HepG2 (cell line): ENCODE data around the gene MARS1. TPM values are rescaled to one million over a fixed set of nuclear protein-coding genes. Genes with fewer than 3 reads are reported as not detected.

Experiments used
- ADNP ChIP-seq: sonication (generic); formaldehyde crosslinking; IDR thresholded peaks from 2 replicates; pipeline ENCODE4 v1.4.0; 2020; ENCODE audit warnings: missing genetic modification reagents
- FOSL1 ChIP-seq: sonication (generic); formaldehyde crosslinking; IDR thresholded peaks from 2 replicates; pipeline ENCODE4 v1.9.0; 2021; ENCODE audit warnings: missing genetic modification reagents, borderline replicate concordance
- GABPB1 ChIP-seq: IDR thresholded peaks from 2 replicates; pipeline ENCODE4 v1.6.1; 2016; ENCODE audit warnings: mild to moderate bottlenecking, missing genetic modification reagents, moderate library complexity, missing compliant biosample characterization
- GFI1 ChIP-seq: sonication (generic); formaldehyde crosslinking; IDR thresholded peaks from 2 replicates; pipeline ENCODE4 v1.5.0; 2020; ENCODE audit warnings: missing genetic modification reagents, mild to moderate bottlenecking, borderline replicate concordance
- HDAC1 ChIP-seq: sonication (generic); formaldehyde crosslinking; IDR thresholded peaks from 2 replicates; pipeline ENCODE4 v1.5.1; 2020; ENCODE audit warnings: mild to moderate bottlenecking, missing genetic modification reagents
- HMG20A ChIP-seq: IDR thresholded peaks from 2 replicates; pipeline ENCODE4 v1.6.1; 2016; ENCODE audit warnings: borderline replicate concordance
- JUND ChIP-seq: sonication (generic); formaldehyde crosslinking; IDR thresholded peaks from 2 replicates; pipeline ENCODE4 v1.8.0; 2022; ENCODE audit warnings: mild to moderate bottlenecking, missing genetic modification reagents
- MAZ ChIP-seq, 2 experiments: sonication (generic) in 1 of 2; formaldehyde crosslinking in 1 of 2; IDR thresholded peaks; 2 replicates each; pipeline versions ENCODE4 v1.5.0 to v1.6.1; 2012 to 2020; ENCODE audit warnings: low read depth in 2 of 2, mild to moderate bottlenecking in 2 of 2, borderline replicate concordance in 1 of 2, improper control_type of control experiment in 1 of 2, low read length in 1 of 2, missing genetic modification reagents in 1 of 2, moderate library complexity in 1 of 2
- ONECUT2 ChIP-seq: sonication (generic); formaldehyde crosslinking; IDR thresholded peaks from 2 replicates; pipeline ENCODE4 v1.4.0; 2020; ENCODE audit warnings: missing genetic modification reagents
- PAF1 ChIP-seq: IDR thresholded peaks from 2 replicates; pipeline ENCODE4 v1.6.1; 2016; ENCODE audit warnings: missing genetic modification reagents, missing compliant biosample characterization
- RFX3 ChIP-seq: IDR thresholded peaks from 2 replicates; pipeline ENCODE4 v1.6.1; 2016; ENCODE audit warnings: missing biosample characterization, missing genetic modification reagents
- SAP130 ChIP-seq: IDR thresholded peaks from 2 replicates; pipeline ENCODE4 v1.6.1; 2016; ENCODE audit warnings: low read depth
- TAF1 ChIP-seq: sonication (generic); formaldehyde crosslinking; IDR thresholded peaks from 2 replicates; pipeline ENCODE4 v1.4.0; 2020; ENCODE audit warnings: missing genetic modification reagents
- TBL1XR1 ChIP-seq: fragments of 150-350 bp; IDR thresholded peaks from 2 replicates; pipeline ENCODE4 v1.6.1; 2014; ENCODE audit warnings: borderline replicate concordance, low read length; ENCODE audit not compliant: partially characterized antibody
- U2AF1 ChIP-seq: fragments of 200-400 bp; formaldehyde crosslinking; optimal IDR thresholded peaks from 2 replicates; pipeline ENCODE3; 2017; ENCODE audit warnings: mild to moderate bottlenecking, low read depth, low read length
- ZBTB10 ChIP-seq: sonication (generic); formaldehyde crosslinking; IDR thresholded peaks from 2 replicates; pipeline ENCODE4 v1.4.0; 2020; ENCODE audit warnings: missing genetic modification reagents, borderline replicate concordance
- ZBTB8A ChIP-seq: sonication (generic); formaldehyde crosslinking; IDR thresholded peaks from 2 replicates; pipeline ENCODE4 v1.4.0; 2020; ENCODE audit warnings: mild to moderate bottlenecking, low read depth, missing genetic modification reagents, borderline replicate concordance
- ZEB1 ChIP-seq: IDR thresholded peaks from 2 replicates; pipeline ENCODE4 v1.6.1; 2012; ENCODE audit warnings: mild to moderate bottlenecking, low read depth, inconsistent platforms; ENCODE audit not compliant: insufficient replicate concordance
- ZFP41 ChIP-seq: sonication (generic); formaldehyde crosslinking; IDR thresholded peaks from 2 replicates; pipeline ENCODE4 v1.4.0; 2020; ENCODE audit warnings: mild to moderate bottlenecking, missing genetic modification reagents, borderline replicate concordance
- ZZZ3 ChIP-seq: sonication (generic); formaldehyde crosslinking; IDR thresholded peaks from 2 replicates; pipeline ENCODE4 v1.4.0; 2020; ENCODE audit warnings: missing genetic modification reagents, mild to moderate bottlenecking, borderline replicate concordance
- polyA plus RNA-seq, 8 experiments: library from polyadenylated mRNA; depleted of rRNA in 3 of 8; stranded (reverse) in 7 of 8; unstranded in 1 of 8; fragments of >200 nt; fragmentation: Illumina TruSeq in 4 of 8; extraction: Trizol in 4 of 8; gene quantifications; 2 replicates each; pipeline versions ENCODE4 v1.2.1 to v1.2.3, GENCODE V29; 2011 to 2016; ENCODE audit warnings: low read depth in 4 of 8, missing spikeins in 1 of 8, mixed read lengths in 1 of 8; ENCODE audit not compliant: insufficient read depth in 1 of 8
- total RNA-seq, 5 experiments: library from RNA; depleted of rRNA; stranded (reverse); fragments of >200 nt; fragmentation: Illumina TruSeq; extraction: Trizol; gene quantifications; 2 replicates each; pipeline ENCODE4 v1.2.3, GENCODE V29; 2016; ENCODE audit warnings: low read depth in 1 of 5
- TF ChIP-seq, protein P1 (sequence below): sonication (generic); formaldehyde crosslinking; IDR thresholded peaks from 2 replicates; pipeline ENCODE4 v1.4.0; 2020; ENCODE audit warnings: missing genetic modification reagents
- TF ChIP-seq, protein P2 (sequence below): sonication (generic); formaldehyde crosslinking; IDR thresholded peaks from 2 replicates; pipeline ENCODE4 v1.4.0; 2020; ENCODE audit warnings: missing genetic modification reagents

The MARS1 gene
- total and polyA plus RNA-seq, 2 of the 13 experiments (the other 11 are each of a cell fraction or from before 2014, with no cell fraction given), result 115 to 181 TPM

GRCh38 chr12:57522011-57522886, 34.4 kb downstream of the MARS1 start, which contains the start of gene MBD6 (continued):
- TF ChIP-seq, protein P1, sequence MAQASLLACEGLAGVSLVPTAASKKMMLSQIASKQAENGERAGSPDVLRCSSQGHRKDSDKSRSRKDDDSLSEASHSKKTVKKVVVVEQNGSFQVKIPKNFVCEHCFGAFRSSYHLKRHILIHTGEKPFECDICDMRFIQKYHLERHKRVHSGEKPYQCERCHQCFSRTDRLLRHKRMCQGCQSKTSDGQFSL, result no peak; the same call in 1 of the 2 replicates
- TF ChIP-seq ADNP, result no peak
- TF ChIP-seq ONECUT2 (CRISPR knock-in tag), result no peak
- 0 out of 2 replicates have a peak, but pooled peaks have one; percentile 50 for TF ChIP-seq ZZZ3 (CRISPR knock-in tag)
- TF ChIP-seq GABPB1, result peak; percentile 78
- no peak for TF ChIP-seq FOSL1 (CRISPR knock-in tag)
- TF ChIP-seq ZEB1, result no peak
- TF ChIP-seq, protein P2, sequence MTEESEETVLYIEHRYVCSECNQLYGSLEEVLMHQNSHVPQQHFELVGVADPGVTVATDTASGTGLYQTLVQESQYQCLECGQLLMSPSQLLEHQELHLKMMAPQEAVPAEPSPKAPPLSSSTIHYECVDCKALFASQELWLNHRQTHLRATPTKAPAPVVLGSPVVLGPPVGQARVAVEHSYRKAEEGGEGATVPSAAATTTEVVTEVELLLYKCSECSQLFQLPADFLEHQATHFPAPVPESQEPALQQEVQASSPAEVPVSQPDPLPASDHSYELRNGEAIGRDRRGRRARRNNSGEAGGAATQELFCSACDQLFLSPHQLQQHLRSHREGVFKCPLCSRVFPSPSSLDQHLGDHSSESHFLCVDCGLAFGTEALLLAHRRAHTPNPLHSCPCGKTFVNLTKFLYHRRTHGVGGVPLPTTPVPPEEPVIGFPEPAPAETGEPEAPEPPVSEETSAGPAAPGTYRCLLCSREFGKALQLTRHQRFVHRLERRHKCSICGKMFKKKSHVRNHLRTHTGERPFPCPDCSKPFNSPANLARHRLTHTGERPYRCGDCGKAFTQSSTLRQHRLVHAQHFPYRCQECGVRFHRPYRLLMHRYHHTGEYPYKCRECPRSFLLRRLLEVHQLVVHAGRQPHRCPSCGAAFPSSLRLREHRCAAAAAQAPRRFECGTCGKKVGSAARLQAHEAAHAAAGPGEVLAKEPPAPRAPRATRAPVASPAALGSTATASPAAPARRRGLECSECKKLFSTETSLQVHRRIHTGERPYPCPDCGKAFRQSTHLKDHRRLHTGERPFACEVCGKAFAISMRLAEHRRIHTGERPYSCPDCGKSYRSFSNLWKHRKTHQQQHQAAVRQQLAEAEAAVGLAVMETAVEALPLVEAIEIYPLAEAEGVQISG (CRISPR knock-in tag), result peak; percentile 73
- no peak for TF ChIP-seq PAF1
- no peak for TF ChIP-seq JUND (CRISPR knock-in tag)
- no peak for TF ChIP-seq RFX3 (CRISPR knock-in tag)
- peak; percentile 95 for TF ChIP-seq HDAC1 (CRISPR knock-in tag)
- TF ChIP-seq GFI1 (CRISPR knock-in tag), result 0 out of 2 replicates have a peak, but pooled peaks have one; percentile 39
- TF ChIP-seq HMG20A (CRISPR knock-in tag), result peak; percentile 41; the same call in 1 of the 2 replicates
- peak; percentile 94 for TF ChIP-seq ZBTB10 (CRISPR knock-in tag)
- TF ChIP-seq U2AF1, result no peak
- TF ChIP-seq MAZ (IDR thresholded peaks at IDR 0.05; ENCODE audit: borderline replicate concordance, low read depth, low read length), result peak; percentile 85
- TF ChIP-seq MAZ (CRISPR knock-in tag; IDR thresholded peaks at IDR 0.05; ENCODE audit: low read depth), result peak; percentile 94
- peak; percentile 68; the same call in 1 of the 2 replicates for TF ChIP-seq ZBTB8A
- peak; percentile 60; the same call in 1 of the 2 replicates for TF ChIP-seq TAF1
- no peak for TF ChIP-seq ZFP41 (CRISPR knock-in tag)
- peak; percentile 95 for TF ChIP-seq SAP130
- no peak for TF ChIP-seq TBL1XR1
